Activated CD4-positive, CD25-positive, alpha-beta regulatory T cell (primary cell): ENCODE results near the gene VBP1.
A peak's percentile ranks its signal among the peaks of the same experiment; 100 is the strongest.
"Not testable (repeated sequence)": the region's sequence is repeated elsewhere in the genome, so short reads cannot be mapped to it uniquely, and the experiment has no call there.

Experiments used
- DNase-seq, 4 experiments: peaks; one replicate each; lab custom pipeline; 2025; lab: John Stamatoyannopoulos, UW

The VBP1 gene, protein sequence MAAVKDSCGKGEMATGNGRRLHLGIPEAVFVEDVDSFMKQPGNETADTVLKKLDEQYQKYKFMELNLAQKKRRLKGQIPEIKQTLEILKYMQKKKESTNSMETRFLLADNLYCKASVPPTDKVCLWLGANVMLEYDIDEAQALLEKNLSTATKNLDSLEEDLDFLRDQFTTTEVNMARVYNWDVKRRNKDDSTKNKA

DNA sequence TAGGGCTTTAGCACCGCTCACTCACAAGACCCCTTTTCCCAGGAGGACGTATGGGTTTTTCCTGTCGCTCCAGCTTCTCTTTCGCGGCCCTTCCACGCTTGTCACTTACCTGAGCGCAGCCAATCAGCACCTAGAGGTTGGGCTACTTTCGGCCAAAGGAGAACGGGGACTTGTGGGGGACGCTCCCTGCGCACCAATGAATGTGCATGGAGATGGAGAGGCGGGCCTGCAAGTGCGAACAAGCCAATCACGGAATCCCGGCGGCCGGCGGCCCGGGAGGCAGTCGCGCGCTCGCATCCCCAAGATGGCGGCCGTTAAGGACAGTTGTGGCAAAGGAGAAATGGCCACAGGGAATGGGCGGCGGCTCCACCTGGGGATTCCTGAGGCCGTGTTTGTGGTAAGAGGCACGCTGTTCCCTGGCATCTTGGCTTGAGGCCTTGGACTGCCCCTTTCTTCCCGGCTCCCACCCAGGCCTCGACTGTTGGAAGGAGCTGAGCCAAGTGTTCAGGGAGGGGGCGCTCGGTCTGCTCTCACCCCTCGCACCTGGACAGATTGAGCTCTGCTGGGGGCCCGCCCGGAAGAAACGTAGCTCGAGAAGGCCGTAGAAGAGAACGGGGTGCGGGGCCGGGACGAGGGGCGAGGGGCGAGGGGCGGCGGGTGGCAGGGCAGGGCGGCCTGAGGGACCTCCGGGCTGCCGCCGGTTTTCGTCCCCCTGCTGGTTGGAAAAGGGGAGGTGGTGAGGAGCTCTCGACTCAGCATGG lies at the start of gene VBP1:
TSS of gene VBP1 (plus strand) at position 282 of the 761 bp plus-strand sequence. CDS start at position 305, 23 bp downstream.
- DNase-seq: peak; percentile 62 to 74 (median 72)

DNA sequence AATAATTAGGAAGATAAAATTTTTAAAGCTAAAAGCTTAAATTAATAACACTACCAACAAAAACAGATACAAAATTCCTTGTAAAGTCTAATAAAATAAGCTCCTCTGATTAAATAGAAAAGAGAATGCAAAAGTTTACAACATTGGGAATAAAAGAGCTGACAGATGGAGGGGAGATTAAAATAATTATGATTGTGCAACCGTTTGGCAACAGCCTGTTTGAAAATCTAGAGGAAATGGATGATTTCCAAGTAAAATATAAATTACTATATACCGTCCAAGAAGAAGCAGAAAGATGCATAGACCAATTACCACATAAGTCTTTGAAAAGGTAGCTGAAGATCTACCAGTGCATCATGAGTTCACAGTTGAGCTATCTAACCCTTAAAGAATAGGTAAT lies 46.4 kb upstream of the VBP1 start:
- no peak for DNase-seq

DNA sequence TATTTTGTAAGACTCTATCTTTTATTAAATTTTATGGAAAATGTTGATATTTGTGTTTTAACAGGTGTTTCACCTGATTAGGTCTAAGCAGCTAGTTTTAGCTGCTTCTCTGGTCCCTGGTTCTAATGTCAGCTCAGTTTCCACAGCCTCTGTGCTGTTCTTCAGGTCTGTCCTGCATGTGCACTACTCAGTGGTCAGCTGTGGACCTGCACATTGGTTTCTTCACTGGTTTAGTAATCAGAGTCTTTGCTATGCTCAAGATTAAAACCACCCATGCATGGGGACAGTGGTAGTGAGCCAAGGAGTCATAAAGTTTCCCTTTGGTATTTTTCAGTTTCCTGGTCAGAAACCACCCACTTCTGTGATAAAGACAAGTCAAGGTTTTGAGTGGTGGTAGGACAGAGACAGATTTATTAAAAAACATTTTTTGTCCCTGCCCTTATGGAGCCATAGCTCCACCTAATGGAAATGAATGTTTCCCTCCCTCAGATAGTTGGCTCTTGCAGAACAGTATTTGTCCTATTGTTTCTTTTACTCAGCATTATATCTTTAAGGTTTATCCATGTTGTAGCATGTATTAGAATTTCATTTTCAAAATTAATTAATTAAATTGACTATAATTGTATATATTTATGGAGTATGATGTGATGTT lies 36.8 kb upstream of the VBP1 start:
- no peak for DNase-seq

DNA sequence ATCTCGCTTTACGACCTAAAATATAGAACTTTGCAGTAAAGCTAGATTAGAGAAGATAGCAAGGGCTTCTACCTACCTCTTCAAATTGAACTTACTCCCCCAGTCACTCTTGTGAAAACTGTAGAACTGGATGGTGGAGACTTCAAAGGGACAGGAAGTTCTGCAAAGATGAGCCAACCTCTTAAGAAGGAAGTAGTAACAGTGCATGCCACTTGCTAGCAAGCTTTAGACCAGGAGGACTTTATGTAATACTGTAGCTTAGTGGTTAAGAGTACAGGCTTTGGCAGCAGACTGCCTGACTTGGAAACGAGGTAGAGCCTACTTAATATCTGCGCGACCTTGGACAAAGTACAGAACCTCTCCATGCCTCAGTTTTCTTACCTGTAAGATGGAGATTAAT lies 27.5 kb upstream of the VBP1 start:
- no peak for DNase-seq

DNA sequence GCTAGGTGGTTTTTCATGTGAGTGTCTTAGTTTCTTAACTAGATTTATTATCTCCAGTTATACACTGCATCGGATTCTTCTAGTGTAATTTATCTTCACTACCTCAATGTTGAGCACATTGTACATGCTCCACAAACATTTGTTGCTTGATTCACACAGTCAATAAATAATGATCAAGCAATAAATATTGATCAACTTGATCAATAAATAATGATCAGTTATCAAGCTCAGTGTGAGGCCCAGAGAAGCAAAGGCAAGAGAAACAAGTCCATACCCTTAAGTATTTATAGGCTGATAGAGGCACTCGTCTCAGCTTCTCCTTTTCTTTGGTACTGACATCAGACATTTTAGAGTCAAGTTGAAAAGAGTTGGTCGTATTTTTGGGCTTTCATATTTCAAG lies 5.1 kb upstream of the VBP1 start:
- DNase-seq: no peak

DNA sequence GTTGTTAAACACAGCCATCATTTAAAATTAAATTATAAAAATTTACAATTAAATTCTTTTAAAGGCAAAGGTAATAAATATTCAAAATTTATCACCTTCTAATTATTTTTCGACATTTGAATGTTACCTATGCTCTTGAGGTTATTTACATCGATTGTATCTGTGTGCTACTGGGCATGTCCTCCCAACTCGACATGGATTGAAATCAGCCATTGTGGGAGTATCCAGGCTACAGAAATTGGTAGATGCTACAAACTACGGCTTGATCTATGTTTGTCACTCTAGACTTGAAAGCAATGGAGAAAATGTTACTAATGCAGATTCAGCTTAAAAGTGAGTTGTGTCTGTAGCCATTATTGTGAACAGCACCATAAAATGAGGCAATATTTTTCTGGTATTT lies 2.5 kb upstream of the VBP1 start:
- no peak for DNase-seq

DNA sequence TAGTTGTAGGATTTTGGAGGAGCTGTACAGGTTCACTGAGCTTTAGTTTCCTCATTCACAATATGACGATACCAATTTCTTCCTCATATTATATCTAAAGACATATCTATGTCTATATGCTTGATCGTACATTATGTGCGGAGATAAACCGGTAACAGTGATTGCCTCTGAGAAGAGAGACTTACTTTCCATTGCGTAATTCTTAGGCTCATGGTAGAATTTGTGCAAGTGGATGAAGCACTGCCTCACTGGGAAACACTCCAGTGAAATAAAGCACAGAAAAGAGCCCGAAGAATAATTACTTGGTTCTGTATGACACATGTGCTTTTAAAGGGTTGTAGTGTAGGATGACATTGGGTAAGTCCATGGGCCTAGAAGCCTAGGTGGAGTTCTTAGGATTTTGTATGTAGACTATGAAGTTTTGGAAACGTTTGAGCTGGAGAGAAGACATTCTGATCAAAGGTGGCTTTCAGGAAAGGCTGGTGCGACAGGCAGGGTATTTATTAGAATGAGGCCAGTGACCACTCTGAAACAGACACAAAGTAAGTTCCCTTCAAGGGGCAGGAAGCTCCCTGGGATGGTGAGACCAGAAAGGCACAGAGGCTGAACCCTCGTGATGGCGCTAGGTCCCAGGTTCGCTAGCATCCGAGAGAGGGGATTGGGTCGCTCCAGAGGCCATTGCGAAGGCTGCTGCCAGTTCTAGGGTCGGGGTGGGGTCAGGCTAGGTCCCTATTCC lies 649 bp upstream of the VBP1 start:
- no peak for DNase-seq

DNA sequence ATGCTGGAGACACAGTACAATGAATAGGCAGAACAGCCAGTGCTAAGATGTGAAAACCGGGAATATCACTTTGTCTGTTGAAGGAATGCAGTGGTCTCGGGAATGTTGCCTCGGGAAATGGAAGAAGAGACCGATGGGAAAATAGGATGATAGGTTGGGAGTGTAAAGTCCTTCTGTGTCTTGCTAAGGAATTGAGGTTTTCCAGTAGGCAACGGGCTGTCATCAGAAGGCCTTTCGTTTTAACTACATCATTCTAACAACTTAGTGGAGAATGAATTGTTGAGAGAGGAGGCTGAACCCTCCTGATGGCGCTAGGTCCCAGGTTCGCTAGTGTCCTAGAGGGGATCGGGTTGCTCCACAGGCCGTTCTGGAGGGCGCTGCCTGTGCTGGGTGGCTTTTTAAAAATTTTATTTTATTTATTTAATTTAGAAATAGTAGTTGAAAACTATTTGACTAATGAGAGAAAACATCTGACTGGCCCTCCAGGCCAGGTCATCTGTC lies 730 bp downstream of the VBP1 start:
- no peak for DNase-seq

DNA sequence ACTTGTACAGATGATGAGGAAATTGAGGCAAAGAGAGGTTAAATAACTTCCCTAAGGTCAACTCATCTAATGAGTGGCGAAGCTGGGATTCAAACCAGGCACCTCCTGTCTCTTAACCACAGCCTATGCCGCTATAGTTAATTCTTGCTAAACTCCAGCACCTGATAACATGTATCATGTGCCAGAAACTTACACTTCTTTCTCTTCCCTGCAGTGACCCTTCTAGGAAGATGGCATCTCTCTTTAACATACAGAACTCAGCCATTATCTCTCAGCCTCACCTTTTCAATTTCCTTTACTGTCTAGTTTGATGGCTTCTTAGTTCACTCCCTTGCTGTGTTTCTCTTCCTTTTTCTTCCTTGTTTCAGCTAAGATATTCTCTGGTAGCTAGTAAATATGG lies 2.5 kb downstream of the VBP1 start:
- no peak for DNase-seq

DNA sequence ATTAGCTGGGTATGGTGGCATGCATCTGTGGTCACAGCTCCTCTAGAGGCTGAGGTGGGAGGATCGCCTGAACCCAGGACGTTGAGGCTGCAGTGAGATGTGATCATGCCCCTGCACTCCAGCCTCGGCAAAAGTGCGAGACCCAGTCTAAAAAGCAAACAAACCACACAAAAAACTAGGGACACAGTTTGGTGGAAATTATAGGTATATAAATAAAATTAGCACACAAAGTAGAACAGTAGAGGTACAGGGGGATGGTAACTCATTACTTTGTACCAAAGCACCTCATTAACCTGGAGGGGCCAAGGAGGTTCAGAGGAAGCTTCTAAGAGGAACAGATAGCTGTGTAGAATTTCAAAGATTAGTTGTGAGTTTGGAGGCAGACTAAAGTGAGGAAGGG lies 5.1 kb downstream of the VBP1 start:
- DNase-seq: no peak

DNA sequence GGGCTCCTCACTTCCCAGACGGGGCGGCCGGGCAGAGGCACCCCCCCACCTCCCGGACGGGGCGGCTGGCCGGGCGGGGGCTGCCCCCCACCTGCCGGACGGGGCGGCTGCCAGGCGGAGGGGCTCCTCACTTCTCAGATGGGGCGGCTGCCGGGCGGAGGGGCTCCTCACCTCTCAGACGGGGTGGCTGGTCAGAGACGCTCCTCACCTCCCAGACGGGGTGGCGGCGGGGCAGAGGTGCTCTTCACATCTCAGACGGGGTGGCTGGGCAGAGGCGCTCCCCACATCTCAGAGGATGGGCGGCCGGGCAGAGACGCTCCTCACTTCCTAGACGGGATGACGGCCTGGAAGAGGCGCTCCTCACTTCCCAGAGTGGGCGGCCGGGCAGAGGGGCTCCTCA lies 7.5 kb downstream of the VBP1 start:
- DNase-seq: not testable (repeated sequence)

DNA sequence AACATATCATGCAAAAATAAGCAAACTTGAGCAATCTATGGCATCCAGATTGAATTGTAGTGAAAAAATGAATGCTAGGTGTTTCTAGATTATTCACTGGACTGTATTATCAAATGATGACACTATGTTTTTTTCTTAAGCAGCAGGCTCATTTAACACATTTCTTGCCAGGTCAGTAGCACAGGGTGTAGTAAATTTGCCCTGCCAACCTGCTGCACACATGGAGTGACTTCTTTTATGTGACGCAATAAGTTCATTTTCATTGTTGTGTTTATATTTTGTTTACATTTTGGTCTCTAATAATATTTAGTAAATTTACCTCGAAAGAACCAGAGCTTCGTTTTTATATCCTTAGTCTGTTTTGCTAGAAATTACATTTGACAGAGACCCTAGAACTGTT lies 9.5 kb downstream of the VBP1 start:
- no peak for DNase-seq

DNA sequence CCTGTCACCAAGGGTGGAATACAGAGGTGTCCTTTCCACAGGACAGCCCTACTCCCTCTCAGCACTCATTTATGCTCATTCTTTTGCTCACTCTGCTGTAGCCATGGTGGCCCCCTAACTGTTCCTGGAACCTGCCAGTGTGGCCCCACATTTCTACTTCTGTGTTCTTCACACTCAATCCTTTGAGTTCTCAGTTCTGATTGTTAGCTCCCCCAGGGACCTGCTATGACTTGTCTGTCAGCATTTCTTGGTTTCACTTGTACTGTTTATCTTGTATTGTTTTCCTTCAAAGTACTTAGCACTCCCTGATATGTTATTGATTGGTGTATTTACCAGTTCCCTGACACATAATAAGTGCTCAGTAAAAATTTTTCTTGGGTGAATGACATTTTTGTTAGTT lies 14.9 kb downstream of the VBP1 start:
- no peak for DNase-seq

DNA sequence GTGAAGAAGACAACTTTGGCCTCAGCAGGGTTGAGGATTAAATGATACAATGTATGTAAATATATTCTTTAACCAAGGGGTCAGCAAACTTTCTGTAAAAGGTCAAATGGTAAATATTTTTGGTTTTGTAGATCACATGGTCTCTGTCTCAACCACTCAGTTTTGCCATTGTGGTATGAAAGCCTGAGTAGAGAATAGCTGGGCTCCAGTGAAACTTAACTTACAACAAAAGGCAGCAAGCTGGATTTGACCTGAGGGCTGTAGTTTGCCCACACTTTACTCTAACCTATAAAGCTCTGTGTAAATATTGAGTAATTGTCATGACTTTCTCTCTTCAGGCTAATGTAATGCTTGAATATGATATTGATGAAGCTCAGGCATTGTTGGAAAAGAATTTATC lies 19.6 kb downstream of the VBP1 start:
- DNase-seq: no peak

DNA sequence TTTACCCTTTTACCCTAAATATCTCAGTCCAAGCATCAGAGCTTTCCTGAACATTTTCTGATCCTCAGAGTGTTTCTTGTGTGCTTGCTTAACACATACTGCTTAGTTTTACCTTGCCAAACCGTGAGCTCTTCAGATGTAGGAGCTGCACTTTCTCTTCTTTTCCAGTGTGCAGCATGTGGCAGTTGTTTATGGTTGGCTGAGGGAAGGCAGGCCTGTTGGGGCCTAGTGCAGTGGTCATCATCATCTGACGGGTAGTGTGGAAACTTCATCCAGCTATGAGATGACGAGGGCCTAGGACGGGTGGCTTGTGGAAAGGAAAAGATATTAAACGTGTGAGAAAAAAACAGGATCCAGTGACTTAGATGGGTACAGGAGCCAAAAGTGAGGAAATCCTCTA lies 21.5 kb downstream of the VBP1 start:
- no peak for DNase-seq

DNA sequence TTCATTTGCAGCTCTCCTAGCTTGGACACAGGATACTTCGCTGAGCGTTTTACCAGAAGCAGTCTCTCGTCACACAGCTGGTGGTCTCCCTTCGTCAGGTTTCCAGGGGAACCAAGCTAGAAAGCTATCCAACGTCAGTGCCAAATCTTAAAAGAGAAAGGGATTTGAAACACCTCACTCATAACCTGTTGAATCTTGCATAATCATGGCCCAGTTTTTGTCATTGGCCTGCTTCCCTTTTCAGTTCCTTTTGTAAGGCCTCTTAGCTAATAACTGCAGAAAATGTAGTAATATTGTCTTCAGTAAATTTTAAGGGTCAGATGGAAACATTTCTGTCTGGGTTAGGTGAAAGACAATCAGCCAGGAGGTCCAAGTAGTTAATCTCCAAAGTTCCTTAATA lies 26.0 kb downstream of the VBP1 start:
- DNase-seq: no peak

DNA sequence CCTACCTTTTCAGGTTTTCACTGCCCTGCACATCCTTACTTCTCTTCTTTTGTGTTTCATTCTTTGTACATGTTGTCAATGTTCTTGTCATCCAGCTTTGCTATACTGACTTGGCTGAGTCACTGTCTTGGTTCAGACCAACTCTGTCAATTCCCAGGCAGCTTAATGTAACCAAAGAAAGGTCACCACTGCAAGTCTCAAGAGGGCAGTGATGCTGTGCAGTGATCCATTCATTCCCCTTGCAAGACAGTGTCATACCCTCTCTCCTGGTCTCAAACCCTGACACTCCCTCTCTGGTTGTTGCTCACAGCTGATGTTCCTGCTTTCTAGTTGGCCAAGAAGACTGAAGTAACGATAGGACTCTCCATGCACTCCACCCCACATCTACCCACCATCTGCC lies 30.5 kb downstream of the VBP1 start:
- no peak for DNase-seq

DNA sequence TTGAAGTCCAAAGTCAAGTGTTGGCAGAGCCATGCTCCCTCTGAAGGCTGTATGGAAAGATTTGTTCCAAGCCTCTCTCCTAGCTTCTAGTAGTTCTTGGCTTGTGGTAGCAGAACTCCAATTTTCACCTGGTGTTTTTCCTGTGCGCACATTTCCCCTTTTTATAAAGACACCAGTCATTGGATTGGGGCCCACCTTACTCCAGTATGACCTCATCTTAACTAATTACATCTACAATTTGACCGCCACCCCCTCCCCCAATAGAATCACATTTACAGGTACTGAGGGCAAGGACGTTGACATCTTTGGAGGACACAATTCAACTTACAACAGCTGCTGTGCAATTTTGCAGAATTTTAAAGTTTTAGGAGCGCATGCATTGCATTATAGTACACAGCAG lies 31.2 kb downstream of the VBP1 start:
- no peak for DNase-seq

DNA sequence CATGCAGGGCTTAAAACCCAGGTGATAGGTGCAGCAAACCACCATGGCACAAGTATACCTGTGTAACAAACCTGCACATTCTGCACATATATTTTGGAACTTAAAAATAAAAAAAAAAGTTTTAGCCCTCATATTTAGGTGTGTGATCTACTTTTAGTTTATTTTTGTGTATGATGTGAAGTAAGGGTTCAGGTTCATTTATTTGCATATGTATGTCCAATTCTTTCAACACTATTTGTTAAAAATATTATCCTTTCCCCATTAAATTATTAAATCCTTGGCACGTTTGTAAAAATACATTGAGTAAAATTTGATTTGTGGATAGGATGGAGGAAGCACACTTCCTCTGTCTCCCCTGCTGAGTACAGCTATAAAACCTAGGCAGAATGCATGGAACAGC lies 35.1 kb downstream of the VBP1 start:
- DNase-seq: no peak

DNA sequence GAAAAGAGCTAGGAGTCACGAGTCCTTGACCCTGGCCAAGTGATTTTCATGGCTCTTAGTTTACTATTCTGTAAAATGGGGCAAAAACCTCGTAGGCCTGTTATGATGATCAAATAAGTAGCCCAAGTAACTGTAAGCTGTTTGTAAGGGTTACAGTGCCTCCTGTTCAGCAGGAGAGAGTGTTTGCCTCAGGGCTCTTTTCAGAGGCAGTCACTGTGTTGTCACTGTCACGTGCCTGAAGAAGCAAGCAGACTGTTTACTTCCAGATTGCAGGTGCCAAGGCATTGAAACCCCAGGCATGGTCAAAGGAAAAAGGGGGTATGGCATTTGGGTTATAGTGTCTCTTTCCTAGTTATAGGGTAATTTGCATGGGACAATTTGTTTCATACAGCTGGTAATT lies 43.5 kb downstream of the VBP1 start:
- no peak for DNase-seq

DNA sequence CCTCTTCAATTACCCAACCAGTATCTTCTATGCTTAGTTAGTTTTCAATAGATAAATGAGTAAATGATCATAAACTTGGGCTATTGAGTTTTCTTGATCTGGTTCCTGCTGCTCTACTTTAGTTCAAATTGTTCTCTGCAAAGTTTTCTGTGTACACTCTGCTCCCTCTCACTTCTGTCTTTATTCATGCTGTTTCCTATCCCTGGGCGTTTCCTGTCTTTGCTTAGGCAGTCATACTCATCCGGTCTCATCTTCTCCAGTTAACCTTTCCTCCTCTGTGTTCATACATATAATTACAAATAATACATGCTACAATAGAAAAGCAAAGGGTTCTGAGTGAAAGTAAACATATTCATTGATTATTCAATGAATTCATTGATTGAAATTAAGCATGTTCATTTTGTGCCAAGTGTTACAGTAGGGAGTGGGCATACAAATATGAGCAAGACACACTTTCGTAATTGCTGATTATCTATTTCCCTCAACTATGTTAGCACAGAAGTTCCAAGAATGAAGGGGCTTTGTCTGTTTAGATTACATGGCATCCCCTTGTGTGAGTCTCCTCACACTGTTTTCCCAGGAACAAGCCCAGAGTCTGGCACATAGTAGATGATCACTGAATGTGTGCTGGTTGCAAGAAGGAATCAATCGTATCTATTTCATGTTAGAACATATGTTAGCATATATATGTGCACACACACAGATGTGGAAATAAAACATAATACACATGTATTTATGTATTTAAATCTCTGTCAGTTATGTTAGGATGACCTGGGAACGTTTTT lies 46.9 kb downstream of the VBP1 start:
- no peak for DNase-seq
